MCF 10A (cell line): ENCODE data around the gene TBXAS1. TPM values are rescaled to one million over a fixed set of nuclear protein-coding genes. Genes with fewer than 3 reads are reported as not detected.

Experiments used
- BruUV-seq: library from RNA; stranded (reverse); fragments of 400-500 nt; replicated peaks from 2 replicates; lab custom pipeline; 2021; lab: Mats Ljungman, UMichigan
- CTCF ChIA-PET: fragments of 300-600 bp; sonication (Branson Sonifier 250); formaldehyde crosslinking; extraction: SDS; loops from one replicate; lab custom pipeline; 2021; ENCODE audit warnings: antibody characterized with exemption, inconsistent platforms; lab: Yijun Ruan, JAX
- POLR2A ChIA-PET: fragments of 300-600, 350-650 bp; sonication (Branson Sonifier 250); formaldehyde crosslinking; extraction: SDS; loops from one replicate; lab custom pipeline; 2020; ENCODE audit warnings: antibody characterized with exemption, inconsistent platforms; lab: Yijun Ruan, JAX
- DNase-seq: peaks from one replicate; pipeline ENCODE4 v3.0.0-alpha.2; 2018; ENCODE audit not compliant: unreplicated experiment
- H3K27ac Mint-ChIP-seq: one replicate; pipeline ENCODE4 v1.8.0; 2022; ENCODE audit warnings: mild to moderate bottlenecking, low read depth, mixed read lengths; ENCODE audit not compliant: unreplicated experiment
- H3K27me3 Mint-ChIP-seq: one replicate; pipeline ENCODE4 v1.8.0; 2022; ENCODE audit warnings: mixed read lengths; ENCODE audit not compliant: insufficient read depth, unreplicated experiment
- H3K36me3 Mint-ChIP-seq: one replicate; pipeline ENCODE4 v1.8.0; 2022; ENCODE audit warnings: mild to moderate bottlenecking, moderate library complexity, mixed read lengths; ENCODE audit not compliant: insufficient read depth, unreplicated experiment
- H3K4me1 Mint-ChIP-seq: one replicate; pipeline ENCODE4 v1.8.0; 2022; ENCODE audit warnings: mixed read lengths; ENCODE audit not compliant: insufficient read depth, unreplicated experiment
- H3K4me3 Mint-ChIP-seq: one replicate; pipeline ENCODE4 v1.8.0; 2022; ENCODE audit warnings: mild to moderate bottlenecking, moderate library complexity, mixed read lengths; ENCODE audit not compliant: unreplicated experiment
- H3K9me3 Mint-ChIP-seq: one replicate; pipeline ENCODE4 v1.8.0; 2022; ENCODE audit warnings: mixed read lengths; ENCODE audit not compliant: unreplicated experiment
- intact Hi-C: fragments of 100-400 bp; cut with micrococcal nuclease; formaldehyde crosslinking; loops from 2 replicates; pipeline ENCODE4 v1.14.1; 2022
- total RNA-seq: library from RNA; stranded (reverse); gene quantifications from 2 replicates; pipeline ENCODE4 v1.2.3, GENCODE V29; 2022
- TF ChIP-seq, protein P1 (sequence below): fragments of 200-600 bp; IDR thresholded peaks from one replicate; pipeline ENCODE4 v1.8.0; 2022; ENCODE audit warnings: antibody characterized with exemption, mild to moderate bottlenecking; ENCODE audit not compliant: unreplicated experiment

TBXAS1 gene
- total RNA-seq, 1 experiment from 2014 or later, result 1.5 TPM

DNA sequence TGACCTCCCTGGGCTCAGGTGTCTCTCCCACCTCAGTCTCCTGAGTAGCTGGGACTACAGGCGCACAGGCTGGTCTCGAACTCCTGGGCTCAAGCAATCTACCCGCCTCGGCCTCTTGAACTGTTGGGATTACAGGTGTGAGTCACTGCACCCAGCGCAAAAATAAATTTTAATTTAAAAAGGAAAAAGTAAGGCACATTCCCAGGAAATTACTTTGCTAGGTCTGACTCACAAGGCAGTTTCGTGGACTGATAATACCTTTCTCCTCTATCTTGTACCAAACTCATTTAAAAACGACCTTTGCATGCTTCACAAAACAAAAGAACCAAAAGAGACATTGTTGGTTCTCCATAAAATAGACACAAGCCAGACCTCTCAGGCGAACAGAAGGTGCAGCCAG is 204.0 kb downstream of the TBXAS1 start:
- BruUV-seq, result no TSS peak
- DNase-seq, result peak; percentile 45
- Mint-ChIP-seq H3K4me3 (peak overlapping the region; percentile 38), H3K27ac (peak overlapping the region; percentile 96), H3K36me3 (peaks cover 32% of the 10 kb centered on the region), H3K9me3 (no peaks in the 10 kb centered on the region), H3K4me1 (peaks cover 17% of the 10 kb centered on the region), H3K27me3 (no peaks in the 10 kb centered on the region)
- ChIA-PET CTCF (interaction anchor here (1.0 kb wide), 1 partner anchor 31 kb away, joined by 4 read pairs; no protein-coding TSS in a partner anchor), POLR2A (interaction anchor here (0.6 to 1.8 kb wide), 3 partner anchors 27 to 751 kb away, joined by 3 to 6 read pairs (median 3); no protein-coding TSS in a partner anchor)
- intact Hi-C loops, result no loop called here
- TF ChIP-seq, protein P1, sequence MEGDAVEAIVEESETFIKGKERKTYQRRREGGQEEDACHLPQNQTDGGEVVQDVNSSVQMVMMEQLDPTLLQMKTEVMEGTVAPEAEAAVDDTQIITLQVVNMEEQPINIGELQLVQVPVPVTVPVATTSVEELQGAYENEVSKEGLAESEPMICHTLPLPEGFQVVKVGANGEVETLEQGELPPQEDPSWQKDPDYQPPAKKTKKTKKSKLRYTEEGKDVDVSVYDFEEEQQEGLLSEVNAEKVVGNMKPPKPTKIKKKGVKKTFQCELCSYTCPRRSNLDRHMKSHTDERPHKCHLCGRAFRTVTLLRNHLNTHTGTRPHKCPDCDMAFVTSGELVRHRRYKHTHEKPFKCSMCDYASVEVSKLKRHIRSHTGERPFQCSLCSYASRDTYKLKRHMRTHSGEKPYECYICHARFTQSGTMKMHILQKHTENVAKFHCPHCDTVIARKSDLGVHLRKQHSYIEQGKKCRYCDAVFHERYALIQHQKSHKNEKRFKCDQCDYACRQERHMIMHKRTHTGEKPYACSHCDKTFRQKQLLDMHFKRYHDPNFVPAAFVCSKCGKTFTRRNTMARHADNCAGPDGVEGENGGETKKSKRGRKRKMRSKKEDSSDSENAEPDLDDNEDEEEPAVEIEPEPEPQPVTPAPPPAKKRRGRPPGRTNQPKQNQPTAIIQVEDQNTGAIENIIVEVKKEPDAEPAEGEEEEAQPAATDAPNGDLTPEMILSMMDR, result no peak

DNA sequence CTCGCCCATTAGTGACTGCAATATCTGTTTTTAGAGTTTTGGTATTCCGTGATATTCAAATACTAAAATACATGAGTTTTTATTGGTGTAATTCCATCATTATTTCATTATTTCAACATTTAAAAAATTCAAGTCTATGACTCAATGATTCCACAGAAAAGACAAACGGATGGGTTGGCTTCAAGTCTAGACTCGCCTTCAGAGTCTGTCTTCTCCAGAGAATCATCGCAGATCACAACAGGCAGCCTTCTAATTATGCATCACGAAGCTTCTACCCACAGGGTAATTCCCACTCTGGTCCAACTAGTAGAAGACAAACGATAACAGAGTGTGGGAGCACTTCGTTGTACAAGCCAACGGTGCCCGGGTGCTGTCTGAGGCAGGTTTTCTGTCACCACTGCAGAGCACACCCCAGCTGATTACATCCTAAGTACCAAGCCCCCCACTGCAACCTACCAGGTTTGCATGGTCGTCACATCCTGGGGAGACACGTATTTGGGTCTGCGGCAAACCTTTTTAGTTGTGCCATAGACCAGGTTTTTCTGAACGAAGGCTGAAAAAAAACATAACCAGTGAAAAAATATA is 204.8 kb downstream of the TBXAS1 start:
- Mint-ChIP-seq H3K9me3 (no peaks in the 10 kb centered on the region), H3K4me1 (peaks cover 17% of the 10 kb centered on the region), H3K4me3 (peak overlapping the region; percentile 38), H3K27ac (peak overlapping the region; percentile 96), H3K27me3 (no peaks in the 10 kb centered on the region), H3K36me3 (peaks cover 26% of the 10 kb centered on the region)
- CTCF ChIA-PET, result no interaction called here
- POLR2A ChIA-PET, result interaction anchor here (0.6 to 1.8 kb wide), 5 partner anchors 11 to 344 kb away, joined by 3 to 6 read pairs (median 4); partner anchors contain the start of genes KDM7A and PARP12
- TF ChIP-seq, protein P1, result no peak
- intact Hi-C loops, result no loop called here
- BruUV-seq, result no TSS peak
- DNase-seq, result peak; percentile 76

DNA sequence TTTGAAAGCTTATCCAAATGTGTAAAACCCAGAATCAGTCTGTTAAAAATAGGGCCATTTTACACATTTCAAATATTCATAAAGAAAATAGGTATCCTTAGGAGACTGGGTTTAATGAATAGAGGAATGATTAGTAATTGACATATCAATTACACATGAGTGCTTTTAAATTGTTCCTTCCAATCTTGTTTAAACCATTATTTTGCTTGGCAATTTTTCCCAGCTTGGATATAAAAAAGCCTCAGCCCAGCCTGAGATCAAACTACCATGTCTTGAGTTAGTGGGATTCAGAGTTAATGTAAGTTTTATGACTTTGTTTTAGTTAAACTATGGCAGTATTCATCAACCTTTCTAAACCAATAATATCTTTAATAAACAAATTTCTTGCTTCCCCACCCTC is 205.4 kb downstream of the TBXAS1 start:
- ChIA-PET POLR2A (interaction anchor here (0.7 to 1.8 kb wide), 6 partner anchors 10 to 156 kb away, joined by 3 to 7 read pairs (median 4); partner anchors contain the start of genes KDM7A and PARP12), CTCF (interaction anchor here (1.0 kb wide), 1 partner anchor 534 kb away, joined by 4 read pairs; no protein-coding TSS in a partner anchor)
- no peak for DNase-seq
- no TSS peak for BruUV-seq
- peaks cover 17% of the 10 kb centered on the region for H3K4me1 Mint-ChIP-seq
- no peak overlapping the region for H3K27ac Mint-ChIP-seq
- TF ChIP-seq, protein P1, result no peak
- intact Hi-C loops, result no loop called here
- H3K9me3 Mint-ChIP-seq, result no peaks in the 10 kb centered on the region
- H3K4me3 Mint-ChIP-seq, result no peak overlapping the region
- H3K27me3 Mint-ChIP-seq, result no peaks in the 10 kb centered on the region
- peaks cover 21% of the 10 kb centered on the region for H3K36me3 Mint-ChIP-seq

DNA sequence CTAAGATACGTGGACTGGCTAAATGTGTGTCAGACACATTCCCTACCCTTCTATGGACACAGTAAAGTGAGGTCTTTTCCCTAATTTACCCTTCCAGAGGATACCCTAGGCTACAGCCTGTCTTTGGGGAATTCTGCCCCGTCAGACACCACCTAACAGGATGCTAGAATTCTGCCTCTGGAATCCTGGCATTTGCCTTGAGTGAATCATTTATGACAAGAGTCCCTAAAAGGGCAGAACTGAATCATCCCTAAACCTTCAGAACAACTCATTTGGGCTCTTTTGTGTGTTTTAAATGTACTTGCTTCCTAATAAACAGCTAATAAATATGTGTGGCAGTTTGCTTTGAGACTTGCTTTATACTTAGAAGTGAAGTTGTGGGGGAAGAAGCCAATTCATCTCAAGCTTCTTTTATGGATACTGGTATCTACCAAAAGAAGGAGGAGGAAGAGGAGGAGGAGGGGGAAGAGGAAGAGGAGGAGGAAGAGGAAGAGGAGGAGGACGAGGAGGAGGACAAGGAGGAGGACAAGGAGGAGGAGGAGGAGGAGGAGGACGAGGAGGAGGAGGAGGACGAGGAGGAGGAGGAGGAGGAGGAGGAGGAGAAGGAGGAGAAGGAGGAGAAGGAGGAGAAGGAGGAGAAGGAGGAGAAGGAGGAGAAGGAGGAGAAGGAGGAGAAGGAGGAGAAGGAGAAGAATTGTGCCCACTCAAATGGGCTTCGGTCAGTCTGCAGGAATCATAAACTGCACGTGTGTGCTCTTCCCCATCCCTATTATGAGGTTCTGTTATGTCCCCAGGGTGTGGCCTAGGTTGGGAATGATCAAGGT is 206.5 kb downstream of the TBXAS1 start:
- TF ChIP-seq, protein P1, result no peak
- CTCF ChIA-PET, result interaction anchor here (0.6 to 0.7 kb wide), 3 partner anchors 133 to 744 kb away, joined by 3 read pairs; no protein-coding TSS in a partner anchor
- no peaks in the 10 kb centered on the region for H3K9me3 Mint-ChIP-seq
- peak overlapping the region; percentile 82 for H3K27ac Mint-ChIP-seq
- peak; percentile 54 for DNase-seq
- BruUV-seq, result no TSS peak
- H3K36me3 Mint-ChIP-seq, result peaks cover 25% of the 10 kb centered on the region
- H3K4me3 Mint-ChIP-seq, result no peak overlapping the region
- intact Hi-C loops, result no loop called here
- H3K4me1 Mint-ChIP-seq, result peaks cover 17% of the 10 kb centered on the region
- no peaks in the 10 kb centered on the region for H3K27me3 Mint-ChIP-seq
- POLR2A ChIA-PET, result interaction anchor here (0.6 to 1.1 kb wide), 3 partner anchors 22 to 981 kb away, joined by 3 to 7 read pairs (median 3); no protein-coding TSS in a partner anchor
